DND-41 (cell line): Measurements from ENCODE around the gene WWC1.

Experiments used
- ATAC-seq: fragments of 200-7000 bp; cut with Tn5 transposase; 3 replicates; pipeline ENCODE4 v1.9.1; 2021; ENCODE audit warnings: low read depth; ENCODE audit not compliant: insufficient read depth
- DNase-seq: peaks from one replicate; pipeline ENCODE4 v3.0.0-alpha.2; 2020
- H2AFZ ChIP-seq: 2 replicates; pipeline ENCODE4 v1.6.0; 2012; ENCODE audit warnings: low read depth, low read length
- H3K27ac ChIP-seq: 2 replicates; pipeline ENCODE4 v1.5.1; 2012; ENCODE audit warnings: low read length, inconsistent platforms
- H3K27me3 ChIP-seq: fragments of 200-600 bp; sonication (generic); 2 replicates; pipeline ENCODE4 v1.6.0; 2012; ENCODE audit warnings: low read length, mild to moderate bottlenecking, inconsistent platforms; ENCODE audit not compliant: insufficient read depth, poor library complexity
- H3K36me3 ChIP-seq: 2 replicates; pipeline ENCODE4 v1.5.1; 2012; ENCODE audit warnings: low read length, inconsistent platforms; ENCODE audit not compliant: insufficient read depth
- H3K4me1 ChIP-seq: 2 replicates; pipeline ENCODE4 v1.5.1; 2012; ENCODE audit warnings: mild to moderate bottlenecking, low read length; ENCODE audit not compliant: insufficient read depth
- H3K4me2 ChIP-seq: 2 replicates; pipeline ENCODE4 v1.6.0; 2012; ENCODE audit warnings: mild to moderate bottlenecking, moderate library complexity, low read length, inconsistent platforms; ENCODE audit not compliant: insufficient read depth
- H3K4me3 ChIP-seq, 2 experiments: fragments of 200-600 bp in 1 of 2; shearing (Covaris generic) in 1 of 2; 2 replicates each; pipeline ENCODE4 v1.5.1; 2012 to 2016; ENCODE audit warnings: inconsistent platforms in 2 of 2, low read length in 2 of 2, mild to moderate bottlenecking in 2 of 2, low read depth in 1 of 2, moderate library complexity in 1 of 2
- H3K79me2 ChIP-seq: 2 replicates; pipeline ENCODE4 v1.6.0; 2012; ENCODE audit warnings: low read length, inconsistent platforms; ENCODE audit not compliant: insufficient read depth
- H3K9ac ChIP-seq: 2 replicates; pipeline ENCODE4 v1.6.0; 2012; ENCODE audit warnings: low read depth, mild to moderate bottlenecking, inconsistent platforms, low read length, moderate library complexity
- H3K9me3 ChIP-seq: 2 replicates; pipeline ENCODE4 v1.5.1; 2012; ENCODE audit warnings: low read length, moderate library complexity, mild to moderate bottlenecking, inconsistent platforms; ENCODE audit not compliant: insufficient read depth, severe bottlenecking
- H4K20me1 ChIP-seq: 2 replicates; pipeline ENCODE4 v1.6.0; 2012; ENCODE audit warnings: low read length; ENCODE audit not compliant: insufficient read depth
- CTCF ChIP-seq: IDR thresholded peaks from 2 replicates; pipeline ENCODE4 v1.5.1; 2012; ENCODE audit warnings: borderline replicate concordance, low read length, moderate library complexity, mild to moderate bottlenecking; ENCODE audit not compliant: poor library complexity, severe bottlenecking; ENCODE audit errors: extremely low read depth
- EZH2 ChIP-seq: IDR thresholded peaks from 3 replicates; pipeline ENCODE4 v1.6.1; 2012; ENCODE audit warnings: borderline replicate concordance, low read depth, mild to moderate bottlenecking, moderate library complexity, low read length, inconsistent platforms; ENCODE audit not compliant: severe bottlenecking

The WWC1 gene

DNA sequence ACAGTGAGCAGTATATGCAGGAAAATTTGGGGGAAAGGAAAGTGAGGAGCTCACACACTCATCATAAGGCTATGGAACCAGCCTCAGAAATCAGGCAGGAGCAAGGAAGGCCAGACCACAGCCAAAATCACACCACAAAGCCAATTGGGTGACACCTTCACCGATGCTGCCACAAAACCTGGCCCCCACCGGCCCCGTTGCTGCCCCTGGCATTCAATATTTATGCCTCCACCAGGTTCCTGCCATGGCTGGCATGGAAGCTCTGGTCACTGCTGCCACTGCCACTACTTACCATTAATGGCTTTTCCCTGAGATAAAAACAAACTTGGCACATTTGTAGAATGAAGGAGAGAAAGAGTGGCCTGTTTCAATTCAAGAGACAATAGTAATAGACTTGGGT lies 166.1 kb downstream of the WWC1 start:
- no peak for DNase-seq
- H4K20me1 ChIP-seq = no peaks in the 10 kb centered on the region
- H3K27me3 ChIP-seq = no peaks in the 10 kb centered on the region
- H3K9ac ChIP-seq = no peak overlapping the region
- no peaks in the 10 kb centered on the region for H3K36me3 ChIP-seq
- no peak overlapping the region for H3K27ac ChIP-seq
- TF ChIP-seq CTCF = no peak
- no peak for TF ChIP-seq EZH2
- no peak for ATAC-seq
- H3K79me2 ChIP-seq = no peaks in the 10 kb centered on the region
- H3K9me3 ChIP-seq = no peaks in the 10 kb centered on the region
- H2AFZ ChIP-seq = no peak overlapping the region
- H3K4me3 ChIP-seq = no peak overlapping the region
- no peaks in the 10 kb centered on the region for H3K4me1 ChIP-seq
- no peak overlapping the region for H3K4me2 ChIP-seq

GRCh38 chr5:168460606-168461005 lies 169.2 kb downstream of the WWC1 start:
- H3K27ac ChIP-seq = no peak overlapping the region
- H3K27me3 ChIP-seq = no peaks in the 10 kb centered on the region
- H3K36me3 ChIP-seq = no peaks in the 10 kb centered on the region
- no peaks in the 10 kb centered on the region for H4K20me1 ChIP-seq
- H3K9me3 ChIP-seq = no peaks in the 10 kb centered on the region
- DNase-seq = no peak
- no peak overlapping the region for H3K4me3 ChIP-seq
- H3K4me2 ChIP-seq = no peak overlapping the region
- TF ChIP-seq CTCF (no peak), EZH2 (no peak)
- no peaks in the 10 kb centered on the region for H3K79me2 ChIP-seq
- no peaks in the 10 kb centered on the region for H3K4me1 ChIP-seq
- no peak overlapping the region for H3K9ac ChIP-seq
- H2AFZ ChIP-seq = no peak overlapping the region
- ATAC-seq = no peak

GRCh38 chr5:168463081-168463480 lies 171.6 kb downstream of the WWC1 start:
- no peak for TF ChIP-seq EZH2
- TF ChIP-seq CTCF = no peak
- no peak overlapping the region for H3K4me2 ChIP-seq
- DNase-seq (no peak), ATAC-seq (no peak)
- H4K20me1 ChIP-seq = no peaks in the 10 kb centered on the region
- H3K27me3 ChIP-seq = no peaks in the 10 kb centered on the region
- H3K9ac ChIP-seq = no peak overlapping the region
- H2AFZ ChIP-seq = no peak overlapping the region
- no peak overlapping the region for H3K4me3 ChIP-seq
- H3K9me3 ChIP-seq = no peaks in the 10 kb centered on the region
- no peaks in the 10 kb centered on the region for H3K4me1 ChIP-seq
- no peaks in the 10 kb centered on the region for H3K36me3 ChIP-seq
- H3K27ac ChIP-seq = no peak overlapping the region
- H3K79me2 ChIP-seq = no peaks in the 10 kb centered on the region

DNA sequence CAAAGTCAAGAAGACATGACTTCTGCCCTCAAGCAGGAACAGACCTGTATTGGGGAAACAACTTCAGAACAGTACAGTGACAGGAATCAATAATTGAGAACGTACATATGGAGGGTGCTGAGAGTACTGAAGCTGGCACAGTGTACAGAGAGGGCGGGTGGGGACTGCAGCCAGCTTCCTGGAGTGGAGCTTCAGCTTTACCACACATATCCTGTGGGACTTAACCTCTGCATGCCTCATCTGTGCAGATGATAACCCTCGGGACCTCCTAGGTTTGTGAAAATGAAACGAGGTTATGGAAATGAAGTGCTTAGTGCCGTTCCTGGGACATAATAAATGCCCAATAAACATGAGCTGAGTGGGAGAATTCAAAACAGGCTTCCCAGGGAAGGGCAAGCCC lies 172.8 kb downstream of the WWC1 start:
- ATAC-seq (peak; percentile 68), DNase-seq (no peak)
- TF ChIP-seq CTCF = no peak
- TF ChIP-seq EZH2 = no peak
- no peaks in the 10 kb centered on the region for H3K79me2 ChIP-seq
- no peaks in the 10 kb centered on the region for H3K4me1 ChIP-seq
- H3K36me3 ChIP-seq = no peaks in the 10 kb centered on the region
- no peak overlapping the region for H3K4me2 ChIP-seq
- H3K27me3 ChIP-seq = no peaks in the 10 kb centered on the region
- H2AFZ ChIP-seq = no peak overlapping the region
- H3K9me3 ChIP-seq = no peaks in the 10 kb centered on the region
- H3K9ac ChIP-seq = no peak overlapping the region
- no peak overlapping the region for H3K27ac ChIP-seq
- no peak overlapping the region for H3K4me3 ChIP-seq
- no peaks in the 10 kb centered on the region for H4K20me1 ChIP-seq
